ENCODE measurements around the gene ZNF135.

ZNF135 gene

GRCh38 chr19:58059671-58060078, 593 bp downstream of the ZNF135 start:
- ATAC-seq (no peak), DNase-seq (no peak)
- peak overlapping the region; percentile 73 for H3K4me3 Mint-ChIP-seq
- peaks cover 31% of the 10 kb centered on the region for H3K9me3 Mint-ChIP-seq
- peak overlapping the region; percentile 14 for H3K27ac Mint-ChIP-seq
- peaks cover 4% of the 10 kb centered on the region for H3K4me1 Mint-ChIP-seq
- H3K36me3 Mint-ChIP-seq (ENCODE audit: low read depth), result peaks cover 32% of the 10 kb centered on the region
- H3K27me3 Mint-ChIP-seq, result peaks cover 16% of the 10 kb centered on the region

DNA sequence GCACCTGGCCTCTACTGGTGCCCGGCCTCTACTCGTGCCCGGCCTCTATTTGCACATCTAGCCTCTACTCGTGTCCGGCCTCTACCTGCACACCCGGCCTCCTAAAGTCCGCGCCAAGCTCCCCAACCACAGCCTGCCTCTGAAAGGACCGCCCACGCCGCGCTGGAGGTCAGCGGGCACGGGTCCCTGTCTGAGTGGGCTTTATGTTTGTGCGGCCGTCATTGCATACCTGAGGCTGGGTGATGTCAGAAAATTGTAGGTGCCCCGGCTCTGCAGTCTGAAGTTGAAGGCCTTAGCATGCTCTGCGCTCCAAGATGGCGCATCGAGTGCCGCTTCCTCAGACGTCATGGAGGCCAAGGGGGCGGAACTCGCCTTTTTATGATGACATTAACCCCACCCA, 1.1 kb downstream of the ZNF135 start:
- Mint-ChIP-seq H3K9me3 (peaks cover 32% of the 10 kb centered on the region), H3K36me3 (ENCODE audit: low read depth) (peaks cover 34% of the 10 kb centered on the region), H3K27me3 (peaks cover 15% of the 10 kb centered on the region), H3K4me1 (peaks cover 4% of the 10 kb centered on the region), H3K4me3 (peak overlapping the region; percentile 55), H3K27ac (no peak overlapping the region)
- ATAC-seq, result no peak
- DNase-seq, result no peak

- peaks cover 2% of the 10 kb centered on the region for H3K27me3 Mint-ChIP-seq
- DNase-seq, result no peak
- no peak for ATAC-seq
- H3K4me1 Mint-ChIP-seq, result peaks cover 3% of the 10 kb centered on the region
- H3K9me3 Mint-ChIP-seq, result peaks cover 49% of the 10 kb centered on the region
- H3K36me3 Mint-ChIP-seq (ENCODE audit: low read depth), result peaks cover 57% of the 10 kb centered on the region
- H3K4me3 Mint-ChIP-seq, result no peak overlapping the region
- no peak overlapping the region for H3K27ac Mint-ChIP-seq
Observed at GRCh38 chr19:58063712-58064111, 4.6 kb downstream of the ZNF135 start.

DNA sequence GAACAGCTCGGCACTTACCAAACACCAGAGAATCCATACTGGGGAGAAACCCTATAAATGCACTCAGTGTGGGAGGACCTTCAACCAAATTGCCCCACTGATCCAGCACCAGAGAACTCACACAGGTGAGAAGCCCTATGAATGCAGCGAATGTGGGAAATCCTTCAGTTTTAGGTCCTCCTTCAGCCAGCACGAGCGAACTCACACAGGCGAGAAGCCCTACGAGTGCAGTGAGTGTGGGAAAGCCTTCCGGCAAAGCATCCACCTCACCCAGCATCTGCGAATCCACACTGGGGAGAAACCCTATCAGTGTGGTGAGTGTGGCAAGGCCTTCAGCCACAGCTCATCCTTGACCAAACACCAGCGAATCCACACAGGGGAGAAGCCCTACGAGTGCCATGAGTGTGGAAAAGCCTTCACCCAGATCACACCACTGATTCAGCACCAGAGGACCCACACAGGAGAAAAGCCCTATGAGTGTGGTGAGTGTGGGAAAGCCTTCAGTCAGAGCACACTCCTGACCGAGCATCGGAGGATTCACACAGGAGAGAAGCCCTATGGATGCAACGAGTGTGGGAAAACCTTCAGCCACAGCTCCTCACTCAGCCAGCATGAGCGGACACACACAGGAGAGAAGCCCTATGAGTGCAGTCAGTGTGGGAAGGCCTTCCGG, 8.3 kb downstream of the ZNF135 start:
- Mint-ChIP-seq H3K27ac (no peak overlapping the region), H3K27me3 (no peaks in the 10 kb centered on the region), H3K4me3 (no peak overlapping the region), H3K9me3 (peaks cover 63% of the 10 kb centered on the region), H3K4me1 (no peaks in the 10 kb centered on the region), H3K36me3 (ENCODE audit: low read depth) (peaks cover 55% of the 10 kb centered on the region)
- no peak for ATAC-seq
- no peak for DNase-seq

- H3K27me3 Mint-ChIP-seq, result no peaks in the 10 kb centered on the region
- peaks cover 41% of the 10 kb centered on the region for H3K36me3 Mint-ChIP-seq (ENCODE audit: low read depth)
- DNase-seq (no peak), ATAC-seq (no peak)
- H3K9me3 Mint-ChIP-seq, result peaks cover 44% of the 10 kb centered on the region
- H3K27ac Mint-ChIP-seq, result no peak overlapping the region
- H3K4me1 Mint-ChIP-seq, result no peaks in the 10 kb centered on the region
- no peak overlapping the region for H3K4me3 Mint-ChIP-seq
Observed at GRCh38 chr19:58079792-58080191, 20.7 kb downstream of the ZNF135 start.

- H3K9me3 Mint-ChIP-seq, result peaks cover 32% of the 10 kb centered on the region
- ATAC-seq (no peak), DNase-seq (no peak)
- H3K4me3 Mint-ChIP-seq, result no peak overlapping the region
- H3K27me3 Mint-ChIP-seq, result no peaks in the 10 kb centered on the region
- no peak overlapping the region for H3K27ac Mint-ChIP-seq
- H3K36me3 Mint-ChIP-seq (ENCODE audit: low read depth), result peaks cover 49% of the 10 kb centered on the region
- no peaks in the 10 kb centered on the region for H3K4me1 Mint-ChIP-seq
Observed at GRCh38 chr19:58083021-58083420, 23.9 kb downstream of the ZNF135 start.

- no peak overlapping the region for H3K4me3 Mint-ChIP-seq
- H3K36me3 Mint-ChIP-seq (ENCODE audit: low read depth), result peaks cover 54% of the 10 kb centered on the region
- ATAC-seq, result no peak
- no peaks in the 10 kb centered on the region for H3K27me3 Mint-ChIP-seq
- peaks cover 30% of the 10 kb centered on the region for H3K9me3 Mint-ChIP-seq
- no peak overlapping the region for H3K27ac Mint-ChIP-seq
- no peak for DNase-seq
- H3K4me1 Mint-ChIP-seq, result no peaks in the 10 kb centered on the region
Observed at GRCh38 chr19:58084596-58085347, 25.7 kb downstream of the ZNF135 start.

DNA sequence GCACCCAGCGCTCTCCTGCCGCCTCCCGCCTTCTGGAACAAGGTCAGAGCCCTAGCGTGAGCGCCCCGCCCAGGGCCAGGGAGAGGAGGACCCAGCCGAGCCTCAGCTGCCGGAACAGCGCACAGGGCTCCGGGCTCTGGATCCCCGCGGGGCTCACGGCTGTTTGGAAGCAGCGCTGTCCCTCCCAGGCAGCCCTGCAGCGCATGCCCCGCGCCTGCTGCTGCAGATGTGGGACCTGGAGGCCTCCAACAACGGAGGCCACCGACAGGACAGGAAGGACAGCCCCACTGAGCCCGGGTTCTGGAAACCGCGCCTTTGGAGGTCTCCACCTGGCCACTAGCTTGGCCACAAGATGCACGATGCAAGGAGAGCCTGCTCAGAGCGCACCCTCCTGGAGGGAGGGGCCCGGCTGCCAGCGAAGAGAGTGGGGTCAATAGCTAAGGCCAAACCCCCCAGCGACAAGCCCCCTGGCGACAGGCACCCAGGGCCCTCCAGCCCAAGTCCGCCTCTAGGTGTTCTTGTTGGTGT, 26.3 kb downstream of the ZNF135 start:
- DNase-seq, result no peak
- Mint-ChIP-seq H3K27ac (no peak overlapping the region), H3K4me3 (no peak overlapping the region), H3K27me3 (no peaks in the 10 kb centered on the region), H3K36me3 (ENCODE audit: low read depth) (peaks cover 50% of the 10 kb centered on the region), H3K4me1 (no peaks in the 10 kb centered on the region), H3K9me3 (peaks cover 25% of the 10 kb centered on the region)
- no peak for ATAC-seq

DNA sequence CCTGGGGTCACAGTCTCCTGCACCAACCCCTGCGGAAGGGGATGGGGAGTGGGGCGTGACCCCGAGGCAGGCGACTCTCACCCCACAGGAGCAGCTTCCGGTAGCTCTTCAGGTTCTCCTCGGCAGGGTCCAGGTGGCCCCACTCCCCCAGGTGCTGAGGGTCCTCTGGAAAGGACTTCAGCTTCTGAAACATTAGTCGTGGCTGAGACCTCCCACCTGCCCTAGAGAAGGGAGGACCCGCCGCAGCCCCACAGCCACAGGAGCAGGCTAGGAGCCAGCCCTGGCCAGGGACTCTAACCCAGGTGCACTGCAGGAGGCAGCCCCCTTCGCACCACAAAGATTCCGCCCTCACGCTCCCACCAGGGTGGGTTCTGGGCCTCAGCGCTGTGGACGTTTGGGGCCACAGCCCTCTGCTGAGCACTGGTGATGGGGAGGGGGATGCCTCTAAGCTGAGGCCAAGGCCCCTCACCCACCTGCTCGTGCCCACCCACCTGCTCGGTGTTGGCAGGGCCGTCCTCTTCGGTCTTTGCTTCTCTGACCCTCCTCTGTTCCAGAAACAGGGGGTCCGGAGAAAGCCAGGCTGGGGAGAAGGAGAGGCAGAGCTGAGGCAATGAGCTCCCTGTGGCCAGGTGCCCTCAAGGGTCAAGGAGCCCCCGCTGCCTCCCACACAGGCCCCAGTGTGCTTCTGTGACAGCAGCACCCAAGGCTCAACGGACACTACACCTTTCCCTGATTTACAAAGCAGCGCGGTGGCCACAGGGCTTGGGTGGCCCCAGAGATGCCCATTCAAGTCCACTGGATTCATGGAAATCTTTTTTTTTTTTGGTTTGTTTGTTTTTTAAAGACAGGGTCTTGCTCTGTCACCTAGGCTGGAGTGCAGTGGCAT, 28.0 kb downstream of the ZNF135 start:
- DNase-seq (no peak), ATAC-seq (no peak)
- Mint-ChIP-seq H3K9me3 (peaks cover 18% of the 10 kb centered on the region), H3K4me1 (no peaks in the 10 kb centered on the region), H3K36me3 (ENCODE audit: low read depth) (peaks cover 44% of the 10 kb centered on the region), H3K27me3 (no peaks in the 10 kb centered on the region), H3K4me3 (no peak overlapping the region), H3K27ac (no peak overlapping the region)

- H3K27ac Mint-ChIP-seq, result no peak overlapping the region
- peaks cover 43% of the 10 kb centered on the region for H3K36me3 Mint-ChIP-seq (ENCODE audit: low read depth)
- peaks cover 21% of the 10 kb centered on the region for H3K9me3 Mint-ChIP-seq
- ATAC-seq (no peak), DNase-seq (no peak)
- H3K4me3 Mint-ChIP-seq, result no peak overlapping the region
- H3K4me1 Mint-ChIP-seq, result no peaks in the 10 kb centered on the region
- no peaks in the 10 kb centered on the region for H3K27me3 Mint-ChIP-seq
Observed at GRCh38 chr19:58088521-58089052, 29.5 kb downstream of the ZNF135 start.

- no peak for DNase-seq
- H3K9me3 Mint-ChIP-seq, result peaks cover 15% of the 10 kb centered on the region
- H3K36me3 Mint-ChIP-seq (ENCODE audit: low read depth), result peaks cover 36% of the 10 kb centered on the region
- H3K27ac Mint-ChIP-seq, result no peak overlapping the region
- H3K27me3 Mint-ChIP-seq, result no peaks in the 10 kb centered on the region
- no peak for ATAC-seq
- no peak overlapping the region for H3K4me3 Mint-ChIP-seq
- H3K4me1 Mint-ChIP-seq, result no peaks in the 10 kb centered on the region
Observed at GRCh38 chr19:58089846-58090245, 30.8 kb downstream of the ZNF135 start.

DNA sequence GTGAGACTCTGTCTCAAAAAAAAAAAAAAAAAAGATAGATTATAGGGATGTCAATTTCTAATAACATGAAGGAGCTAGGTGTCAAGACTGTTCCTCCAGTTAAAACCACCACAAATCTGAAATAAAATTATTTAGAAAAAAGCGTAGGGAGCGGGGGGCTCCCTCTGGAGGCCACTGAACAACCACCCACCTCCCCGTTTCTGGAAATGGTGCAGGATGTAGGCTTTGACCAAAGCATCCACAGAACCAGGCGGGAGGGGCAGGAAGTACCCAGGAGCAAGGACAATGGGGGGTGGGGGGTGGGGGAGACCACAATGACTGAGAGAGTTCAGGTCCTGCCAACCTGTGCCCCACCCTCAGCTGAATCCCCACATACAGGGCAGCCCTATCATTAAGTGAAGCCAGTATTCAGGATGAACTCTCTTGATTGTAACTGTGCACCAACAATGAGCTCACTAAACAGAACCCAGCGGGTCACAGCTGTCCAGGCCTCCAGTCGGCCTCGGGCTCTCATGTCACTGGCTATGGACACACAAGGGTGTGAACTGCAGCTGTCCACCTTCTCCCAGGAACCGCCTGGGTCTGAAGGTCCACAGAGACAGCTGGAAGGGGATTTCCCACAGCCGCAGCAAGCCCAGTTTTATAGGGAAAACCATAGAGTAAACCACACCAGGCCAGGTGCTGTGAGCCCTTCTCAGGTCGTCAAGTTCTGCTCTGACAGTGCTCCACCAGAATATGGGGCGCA, 32.3 kb downstream of the ZNF135 start:
- ATAC-seq (no peak), DNase-seq (no peak)
- Mint-ChIP-seq H3K27me3 (no peaks in the 10 kb centered on the region), H3K27ac (no peak overlapping the region), H3K4me3 (no peak overlapping the region), H3K4me1 (no peaks in the 10 kb centered on the region), H3K9me3 (peaks cover 20% of the 10 kb centered on the region), H3K36me3 (ENCODE audit: low read depth) (peaks cover 31% of the 10 kb centered on the region)

GRCh38 chr19:58093071-58093470, 34.0 kb downstream of the ZNF135 start:
- no peak for DNase-seq
- no peak overlapping the region for H3K27ac Mint-ChIP-seq
- H3K27me3 Mint-ChIP-seq, result no peaks in the 10 kb centered on the region
- peaks cover 5% of the 10 kb centered on the region for H3K4me1 Mint-ChIP-seq
- H3K9me3 Mint-ChIP-seq, result peaks cover 23% of the 10 kb centered on the region
- H3K36me3 Mint-ChIP-seq (ENCODE audit: low read depth), result peaks cover 24% of the 10 kb centered on the region
- H3K4me3 Mint-ChIP-seq, result no peak overlapping the region
- no peak for ATAC-seq

GRCh38 chr19:58095328-58095727, 36.2 kb downstream of the ZNF135 start:
- H3K4me1 Mint-ChIP-seq, result peaks cover 12% of the 10 kb centered on the region
- peaks cover 28% of the 10 kb centered on the region for H3K9me3 Mint-ChIP-seq
- H3K4me3 Mint-ChIP-seq, result no peak overlapping the region
- no peaks in the 10 kb centered on the region for H3K27me3 Mint-ChIP-seq
- H3K36me3 Mint-ChIP-seq (ENCODE audit: low read depth), result peaks cover 24% of the 10 kb centered on the region
- H3K27ac Mint-ChIP-seq, result no peak overlapping the region
- DNase-seq (no peak), ATAC-seq (no peak)

All from activated naive CD8-positive, alpha-beta T cell treated with anti-CD3 and anti-CD28 coated beads, Interleukin-2, amount 50 U/mL, for 24 hours (primary cell).